Measurements from ENCODE around the gene GAPVD1. TPM values are rescaled to one million over a fixed set of nuclear protein-coding genes. Genes with fewer than 3 reads are reported as not detected.
A peak's percentile ranks its signal among the peaks of the same experiment; 100 is the strongest.

Gene GAPVD1
- total RNA-seq, 8 experiments from 2014 or later: 29.9 to 69.7 (median 41.2) TPM

- ATAC-seq (replicated peaks in 6 of 8): no peak
- WGBS, 10 experiments: 71 to 100% (median 93%) methylated on average over 1 to 3 of the region's 3 CpGs; no CpG with 5 or more reads in 5 of the 10 experiments
- no peak overlapping the region for H3K4me3 ChIP-seq
- H3K27ac ChIP-seq: no peak overlapping the region
- peaks cover 0 to 3% of the 10 kb centered on the region in 2 donors for H3K4me1 ChIP-seq (replicated peaks in 1 of 2)
- in situ Hi-C loops (cut with MboI; ENCODE audit: low pct_unique_long_range_greater_than_20kb in 2 of 9, low sequenced_read_pairs in 9 of 9, unreplicated experiment in 9 of 9): no loop called here
Observed at GRCh38 chr9:125338929-125339328, 77.3 kb downstream of the GAPVD1 start.

GRCh38 chr9:125341566-125341965 lies 79.9 kb downstream of the GAPVD1 start:
- Histone ChIP-seq H3K4me3 (no peak overlapping the region), H3K4me1 (replicated peaks in 1 of 2) (peaks cover 0 to 3% of the 10 kb centered on the region in 2 donors), H3K27ac (no peak overlapping the region)
- ATAC-seq (replicated peaks in 6 of 8): no peak
- in situ Hi-C loops (cut with MboI; ENCODE audit: low pct_unique_long_range_greater_than_20kb in 2 of 9, low sequenced_read_pairs in 9 of 9, unreplicated experiment in 9 of 9): no loop called here
- WGBS, 10 experiments: 76 to 100% (median 100%) methylated on average over 1 to 4 of the region's 4 CpGs; no CpG with 5 or more reads in 1 of the 10 experiments

GRCh38 chr9:125343518-125344275 lies 82.1 kb downstream of the GAPVD1 start:
- Histone ChIP-seq H3K4me1 (replicated peaks in 1 of 2) (peaks cover 0 to 3% of the 10 kb centered on the region in 2 donors), H3K4me3 (no peak overlapping the region), H3K27ac (no peak overlapping the region)
- in situ Hi-C loops (cut with MboI; ENCODE audit: low pct_unique_long_range_greater_than_20kb in 2 of 9, low sequenced_read_pairs in 9 of 9, unreplicated experiment in 9 of 9): no loop called here
- 50 to 92% (median 75%) methylated on average over 1 to 3 of the region's 3 CpGs for WGBS, 10 experiments
- ATAC-seq (replicated peaks in 6 of 8): peak in 6 of 8 experiments; percentile 43 to 69 (median 61)

- H3K4me3 ChIP-seq: no peak overlapping the region
- peaks cover 0 to 3% of the 10 kb centered on the region in 2 donors for H3K4me1 ChIP-seq (replicated peaks in 1 of 2)
- 18 to 100% (median 70%) methylated on average over 1 to 3 of the region's 3 CpGs; no CpG with 5 or more reads in 1 of the 10 experiments for WGBS, 10 experiments
- H3K27ac ChIP-seq: no peak overlapping the region
- in situ Hi-C loops (cut with MboI; ENCODE audit: low pct_unique_long_range_greater_than_20kb in 2 of 9, low sequenced_read_pairs in 9 of 9, unreplicated experiment in 9 of 9): no loop called here
- ATAC-seq (replicated peaks in 6 of 8): peak in 4 of 8 experiments; percentile 31 to 86 (median 76)
Observed at GRCh38 chr9:125346080-125346732, 84.6 kb downstream of the GAPVD1 start.

- no peaks in the 10 kb centered on the region for H3K4me1 ChIP-seq (replicated peaks in 1 of 2)
- WGBS, 10 experiments: 90 to 100% (median 98%) methylated on average over 2 to 11 of the region's 11 CpGs
- no peak for ATAC-seq (replicated peaks in 6 of 8)
- no peak overlapping the region for H3K4me3 ChIP-seq
- H3K27ac ChIP-seq: no peak overlapping the region
- in situ Hi-C loops (cut with MboI; ENCODE audit: low pct_unique_long_range_greater_than_20kb in 2 of 9, low sequenced_read_pairs in 9 of 9, unreplicated experiment in 9 of 9): loop anchor here in 1 of 9 experiments (25.0 kb wide), 1 partner anchor 443 kb away; no protein-coding TSS in a partner anchor
Observed at GRCh38 chr9:125355601-125356000, 94.0 kb downstream of the GAPVD1 start.

GRCh38 chr9:125356032-125356431 lies 94.4 kb downstream of the GAPVD1 start:
- Histone ChIP-seq H3K4me1 (replicated peaks in 1 of 2) (no peaks in the 10 kb centered on the region), H3K27ac (no peak overlapping the region), H3K4me3 (no peak overlapping the region)
- 94 to 100% (median 100%) methylated on average over 1 to 3 of the region's 3 CpGs; no CpG with 5 or more reads in 3 of the 10 experiments for WGBS, 10 experiments
- no peak for ATAC-seq (replicated peaks in 6 of 8)
- in situ Hi-C loops (cut with MboI; ENCODE audit: low pct_unique_long_range_greater_than_20kb in 2 of 9, low sequenced_read_pairs in 9 of 9, unreplicated experiment in 9 of 9): loop anchor here in 1 of 9 experiments (25.0 kb wide), 1 partner anchor 444 kb away; no protein-coding TSS in a partner anchor

- Histone ChIP-seq H3K27ac (no peak overlapping the region), H3K4me3 (no peak overlapping the region), H3K4me1 (replicated peaks in 1 of 2) (no peaks in the 10 kb centered on the region)
- WGBS, 10 experiments: 86 to 100% (median 96%) methylated on average over 1 of the region's 1 CpG; no CpG with 5 or more reads in 6 of the 10 experiments
- no peak for ATAC-seq (replicated peaks in 6 of 8)
- in situ Hi-C loops (cut with MboI; ENCODE audit: low pct_unique_long_range_greater_than_20kb in 2 of 9, low sequenced_read_pairs in 9 of 9, unreplicated experiment in 9 of 9): loop anchor here in 1 of 9 experiments (25.0 kb wide), 1 partner anchor 447 kb away; no protein-coding TSS in a partner anchor
Observed at GRCh38 chr9:125359011-125359410, 97.4 kb downstream of the GAPVD1 start.

- 93 to 100% (median 100%) methylated on average over 1 to 2 of the region's 2 CpGs; no CpG with 5 or more reads in 5 of the 10 experiments for WGBS, 10 experiments
- no peak for ATAC-seq (replicated peaks in 6 of 8)
- Histone ChIP-seq H3K27ac (no peak overlapping the region), H3K4me1 (replicated peaks in 1 of 2) (no peaks in the 10 kb centered on the region), H3K4me3 (no peak overlapping the region)
- in situ Hi-C loops (cut with MboI; ENCODE audit: low pct_unique_long_range_greater_than_20kb in 2 of 9, low sequenced_read_pairs in 9 of 9, unreplicated experiment in 9 of 9): loop anchor here in 1 of 9 experiments (25.0 kb wide), 1 partner anchor 448 kb away; no protein-coding TSS in a partner anchor
Observed at GRCh38 chr9:125360601-125361000, 99.0 kb downstream of the GAPVD1 start.

GRCh38 chr9:125361837-125362531 lies 100.4 kb downstream of the GAPVD1 start:
- Histone ChIP-seq H3K27ac (no peak overlapping the region), H3K4me3 (no peak overlapping the region), H3K4me1 (replicated peaks in 1 of 2) (no peaks in the 10 kb centered on the region)
- WGBS, 10 experiments: 73 to 100% (median 96%) methylated on average over 1 to 5 of the region's 5 CpGs; no CpG with 5 or more reads in 1 of the 10 experiments
- ATAC-seq (replicated peaks in 6 of 8): no peak
- in situ Hi-C loops (cut with MboI; ENCODE audit: low pct_unique_long_range_greater_than_20kb in 2 of 9, low sequenced_read_pairs in 9 of 9, unreplicated experiment in 9 of 9): loop anchor here in 1 of 9 experiments (25.0 kb wide), 1 partner anchor 450 kb away; no protein-coding TSS in a partner anchor

- no peak overlapping the region for H3K4me3 ChIP-seq
- no peak overlapping the region for H3K27ac ChIP-seq
- H3K4me1 ChIP-seq (replicated peaks in 1 of 2): no peaks in the 10 kb centered on the region
- ATAC-seq (replicated peaks in 6 of 8): no peak
- in situ Hi-C loops (cut with MboI; ENCODE audit: low pct_unique_long_range_greater_than_20kb in 2 of 9, low sequenced_read_pairs in 9 of 9, unreplicated experiment in 9 of 9): loop anchor here in 1 of 9 experiments (25.0 kb wide), 1 partner anchor 454 kb away; no protein-coding TSS in a partner anchor
- 60 to 100% (median 92%) methylated on average over 1 to 5 of the region's 5 CpGs; no CpG with 5 or more reads in 1 of the 10 experiments for WGBS, 10 experiments
Observed at GRCh38 chr9:125366676-125367075, 105.0 kb downstream of the GAPVD1 start.

- Histone ChIP-seq H3K4me3 (no peak overlapping the region), H3K27ac (no peak overlapping the region), H3K4me1 (replicated peaks in 1 of 2) (peaks cover 0 to 4% of the 10 kb centered on the region in 2 donors)
- ATAC-seq (replicated peaks in 6 of 8): no peak
- WGBS, 10 experiments: 60 to 100% (median 68%) methylated on average over 1 to 6 of the region's 8 CpGs
- in situ Hi-C loops (cut with MboI; ENCODE audit: low pct_unique_long_range_greater_than_20kb in 2 of 9, low sequenced_read_pairs in 9 of 9, unreplicated experiment in 9 of 9): loop anchor here in 2 of 9 experiments (10.0 to 25.0 kb wide), 2 partner anchors 458 to 596 kb away; partner anchors contain the start of genes NR6A1 (in 1 of the 2) and OLFML2A (in 1 of the 2)
Observed at GRCh38 chr9:125370786-125371185, 109.2 kb downstream of the GAPVD1 start.

GRCh38 chr9:125372441-125373226 lies 111.0 kb downstream of the GAPVD1 start:
- 60 to 93% (median 80%) methylated on average over 3 to 7 of the region's 9 CpGs; no CpG with 5 or more reads in 4 of the 10 experiments for WGBS, 10 experiments
- H3K4me3 ChIP-seq: no peak overlapping the region
- H3K4me1 ChIP-seq (replicated peaks in 1 of 2): peaks cover 6 to 7% of the 10 kb centered on the region in 2 donors
- in situ Hi-C loops (cut with MboI; ENCODE audit: low pct_unique_long_range_greater_than_20kb in 2 of 9, low sequenced_read_pairs in 9 of 9, unreplicated experiment in 9 of 9): loop anchor here in 2 of 9 experiments (10.0 to 25.0 kb wide), 2 partner anchors 460 to 598 kb away; partner anchors contain the start of genes NR6A1 (in 1 of the 2) and OLFML2A (in 1 of the 2)
- ATAC-seq (replicated peaks in 6 of 8): peak in 1 of 8 experiments; percentile 19
- no peak overlapping the region for H3K27ac ChIP-seq
